HT1080 (cell line): ENCODE data around the gene MBOAT2. TPM values are rescaled to one million over a fixed set of nuclear protein-coding genes. Genes with fewer than 3 reads are reported as not detected.
"Not testable (repeated sequence)": the region's sequence is repeated elsewhere in the genome, so short reads cannot be mapped to it uniquely, and the experiment has no call there.

Source experiments
- DNase-seq: peaks from one replicate; pipeline ENCODE4 v3.0.0-alpha.2; 2015; ENCODE audit warnings: low read depth
- total RNA-seq: library from RNA; depleted of rRNA; stranded (reverse); fragments of >200 nt; shearing (Covaris generic); gene quantifications from 2 replicates; pipeline ENCODE4 v1.2.3, GENCODE V29; 2014

Gene MBOAT2
- total RNA-seq, 1 experiment from 2014 or later = 26.4 TPM

GRCh38 chr2:8993196-8993901, 10.1 kb downstream of the MBOAT2 start:
- DNase-seq = no peak

DNA sequence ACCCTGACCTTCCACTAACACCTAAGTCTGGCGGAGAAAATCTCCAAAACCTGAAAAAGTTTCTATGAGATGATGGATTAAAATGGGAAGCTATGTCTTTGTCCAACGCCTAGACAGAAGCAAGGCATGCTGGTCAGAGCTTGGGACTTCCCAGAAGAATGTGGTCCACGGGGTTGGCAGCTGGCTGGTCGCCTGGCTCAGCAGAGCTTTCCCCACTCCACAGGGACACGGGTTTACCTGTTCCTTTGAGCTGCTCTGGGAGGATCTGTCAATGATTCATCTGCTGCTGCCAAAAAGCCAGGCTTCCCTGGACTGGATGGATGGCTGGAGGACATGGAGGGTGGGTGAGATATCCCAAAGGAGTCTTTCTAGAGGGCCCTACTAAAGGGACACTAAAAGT, 10.8 kb downstream of the MBOAT2 start:
- no peak for DNase-seq

GRCh38 chr2:8989536-8990079, 13.9 kb downstream of the MBOAT2 start:
- DNase-seq = no peak

DNA sequence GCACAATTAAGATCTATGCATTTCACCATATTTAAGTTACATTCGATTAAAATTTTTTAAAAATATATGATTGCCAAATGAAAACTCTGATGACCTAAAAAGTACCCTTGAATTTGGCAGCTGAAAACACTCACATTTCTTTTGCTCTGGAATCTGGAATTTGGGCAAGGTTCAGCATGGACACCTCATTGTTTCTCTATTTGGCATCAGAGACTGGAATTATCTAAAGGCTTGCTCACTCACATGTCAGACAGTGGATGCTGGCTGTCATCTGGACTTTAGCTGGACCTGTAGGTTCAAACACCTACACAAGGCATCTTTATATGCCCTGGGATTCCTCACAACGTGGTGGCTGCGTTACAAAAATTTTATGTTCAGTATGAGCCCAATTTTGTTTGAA, 16.1 kb downstream of the MBOAT2 start:
- DNase-seq = no peak

GRCh38 chr2:8986327-8986976, 17.0 kb downstream of the MBOAT2 start:
- DNase-seq = peak; percentile 23

DNA sequence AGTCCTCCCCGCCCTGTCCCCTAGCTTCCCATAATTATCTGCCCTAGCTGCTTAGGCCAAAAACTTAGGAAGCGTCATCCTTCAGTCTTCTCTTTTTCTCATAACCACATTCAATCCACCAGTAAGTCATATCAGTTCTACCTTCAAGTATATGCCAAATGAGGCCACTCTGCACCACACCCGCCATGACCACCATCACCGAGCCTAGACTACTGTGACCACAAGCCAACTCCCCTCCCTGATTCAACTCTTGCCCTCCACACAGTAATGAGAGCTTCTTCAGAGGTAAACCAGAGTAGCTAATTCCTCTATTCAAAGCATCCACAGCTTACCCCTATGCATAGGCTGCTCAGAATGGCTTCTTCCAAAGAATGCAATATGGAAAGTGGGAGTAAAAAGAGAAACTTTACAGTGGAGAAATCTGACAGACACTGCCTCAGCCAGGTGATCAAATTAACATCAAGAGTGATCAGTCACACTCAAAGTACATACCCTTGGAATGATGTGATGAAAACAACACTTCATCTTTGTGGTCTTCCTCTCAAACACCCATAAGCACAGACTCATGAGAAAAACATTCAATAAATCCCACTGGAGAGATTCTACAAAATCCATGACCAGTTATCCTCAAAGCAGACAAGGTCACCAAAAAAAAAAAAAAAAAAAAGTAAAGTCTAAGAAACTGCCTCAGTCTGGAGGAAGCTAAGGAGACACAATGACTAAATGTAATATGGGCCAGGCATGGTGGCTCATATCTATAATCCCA, 17.7 kb downstream of the MBOAT2 start:
- peak; percentile 89 for DNase-seq

DNA sequence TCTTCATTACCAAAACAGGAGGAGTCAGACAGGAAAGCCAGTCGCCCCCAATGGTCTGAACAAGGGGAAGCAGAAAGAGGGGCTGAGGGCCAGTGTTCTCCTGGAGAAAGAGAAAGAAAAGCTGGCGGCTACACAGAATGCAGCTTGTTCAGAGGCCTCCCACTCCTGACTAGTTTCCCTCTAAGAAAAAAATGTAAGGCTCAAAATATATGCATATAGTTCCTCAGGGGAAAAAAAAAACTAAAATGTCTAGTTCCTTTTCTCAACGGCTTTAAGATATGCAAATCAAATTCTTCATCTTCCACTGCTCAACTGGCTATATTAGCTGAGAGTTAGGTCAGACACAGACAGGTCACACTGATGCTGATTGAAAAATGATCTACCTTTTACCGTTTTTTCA, 18.6 kb downstream of the MBOAT2 start:
- DNase-seq = no peak

GRCh38 chr2:8984157-8984556, 19.3 kb downstream of the MBOAT2 start:
- DNase-seq = peak; percentile 42

GRCh38 chr2:8983571-8983970, 19.9 kb downstream of the MBOAT2 start:
- DNase-seq = no peak

DNA sequence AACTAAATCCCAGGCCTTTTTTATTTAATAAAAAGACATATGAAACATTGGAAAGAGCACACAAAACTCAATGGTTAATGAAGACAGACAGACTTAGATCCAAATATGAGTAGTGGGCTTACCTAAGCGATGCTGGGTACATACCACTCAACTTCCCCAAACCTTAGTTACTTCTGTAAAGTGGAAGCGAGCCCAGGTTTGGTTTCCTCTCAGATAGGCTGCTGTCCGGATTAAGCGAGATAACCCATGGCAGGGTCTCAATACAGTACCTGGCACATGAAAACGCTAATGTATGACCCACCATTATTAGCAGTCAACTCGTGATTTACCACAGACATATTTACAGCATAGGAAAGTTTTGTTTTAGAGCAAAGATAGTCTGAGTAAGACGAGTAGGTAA, 21.6 kb downstream of the MBOAT2 start:
- no peak for DNase-seq

DNA sequence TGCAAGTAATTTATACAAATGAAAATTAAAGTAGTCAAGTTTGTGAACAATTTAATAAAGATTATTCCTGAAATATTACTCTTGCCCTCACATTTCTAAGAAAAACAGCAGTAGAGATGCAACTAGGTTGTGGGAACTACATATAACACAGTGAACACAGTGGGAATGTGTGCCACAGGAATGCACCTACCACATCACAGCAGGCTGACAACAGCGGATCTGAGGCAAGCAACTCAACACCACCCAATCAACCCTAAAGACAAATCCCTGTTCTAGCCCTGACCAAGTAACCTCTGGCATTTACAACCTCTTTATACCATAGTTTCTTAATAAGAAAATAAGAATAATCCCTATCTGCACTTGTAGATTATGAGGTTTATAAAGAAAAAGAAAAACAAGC, 23.4 kb downstream of the MBOAT2 start:
- DNase-seq = no peak

GRCh38 chr2:8977758-8978157, 25.7 kb downstream of the MBOAT2 start:
- DNase-seq = no peak

DNA sequence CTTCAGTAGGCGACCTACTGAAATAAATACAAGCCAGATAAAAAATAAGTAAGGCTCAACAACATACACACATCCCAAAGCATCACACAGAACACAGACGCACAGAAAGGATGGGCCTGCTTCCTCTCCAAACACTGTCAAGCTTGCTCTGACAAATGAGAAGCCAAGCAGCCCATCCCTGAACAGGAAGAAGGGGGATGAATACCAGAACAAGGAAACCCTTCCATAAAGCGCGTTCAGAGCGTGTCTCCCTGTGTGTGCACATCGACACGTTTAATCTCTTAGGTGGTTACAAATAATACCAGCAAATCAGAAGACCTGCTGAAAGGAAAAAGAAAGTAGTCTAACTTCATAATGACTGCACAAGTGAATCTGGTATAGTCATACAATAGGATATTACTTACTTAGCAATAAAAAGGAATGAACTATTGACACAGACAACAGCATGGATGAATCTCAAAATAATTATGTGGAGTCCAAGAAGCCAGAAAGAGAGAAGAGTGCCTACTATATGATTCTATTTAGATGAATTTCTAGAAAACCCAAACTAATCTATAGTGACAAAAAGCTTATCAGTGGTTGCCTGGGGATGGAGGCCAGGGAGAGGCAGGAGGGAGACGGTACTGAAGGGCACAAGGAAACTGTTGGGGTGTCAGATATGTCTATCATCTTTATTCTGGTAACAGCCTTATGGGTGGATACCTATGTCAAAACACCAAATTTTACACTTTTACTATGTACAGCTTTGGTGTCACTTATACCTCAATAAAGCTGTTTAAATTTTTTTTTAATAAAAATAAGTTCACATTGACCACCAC, 26.8 kb downstream of the MBOAT2 start:
- DNase-seq = no peak

DNA sequence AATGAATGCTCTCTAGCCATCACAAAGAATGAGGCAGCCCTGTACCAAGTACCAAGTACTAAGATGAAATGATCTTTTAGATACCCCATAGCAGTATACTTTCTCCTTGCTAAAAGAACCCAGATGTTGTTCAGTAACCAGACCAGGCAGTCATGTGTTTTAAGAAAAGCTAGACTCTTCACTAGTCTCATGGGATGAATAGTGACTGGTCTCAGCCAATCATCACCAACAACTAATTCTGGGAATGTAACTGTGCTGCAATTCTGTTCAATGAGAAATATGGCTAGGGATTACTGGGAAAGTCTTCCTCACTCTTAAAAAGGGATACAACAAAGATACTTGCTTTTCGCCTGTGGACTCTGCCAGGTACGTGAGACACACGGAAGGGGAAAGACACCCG, 29.5 kb downstream of the MBOAT2 start:
- DNase-seq = no peak

GRCh38 chr2:8973017-8973416, 30.5 kb downstream of the MBOAT2 start:
- DNase-seq = not testable (repeated sequence)

DNA sequence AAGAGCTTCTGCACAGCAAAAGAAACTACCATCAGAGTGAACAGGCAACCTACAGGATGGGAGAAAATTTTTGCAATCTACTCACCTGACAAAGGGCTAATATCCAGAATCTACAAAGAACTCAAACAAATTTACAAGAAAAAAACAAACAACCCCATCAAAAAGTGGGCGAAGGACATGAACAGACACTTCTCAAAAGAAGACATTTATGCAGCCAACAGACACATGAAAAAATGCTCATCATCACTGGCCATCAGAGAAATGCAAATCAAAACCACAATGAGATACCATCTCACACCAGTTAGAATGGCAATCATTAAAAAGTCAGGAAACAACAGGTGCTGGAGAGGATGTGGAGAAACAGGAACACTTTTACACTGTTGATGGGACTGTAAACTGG, 30.9 kb downstream of the MBOAT2 start:
- not testable (repeated sequence) for DNase-seq

DNA sequence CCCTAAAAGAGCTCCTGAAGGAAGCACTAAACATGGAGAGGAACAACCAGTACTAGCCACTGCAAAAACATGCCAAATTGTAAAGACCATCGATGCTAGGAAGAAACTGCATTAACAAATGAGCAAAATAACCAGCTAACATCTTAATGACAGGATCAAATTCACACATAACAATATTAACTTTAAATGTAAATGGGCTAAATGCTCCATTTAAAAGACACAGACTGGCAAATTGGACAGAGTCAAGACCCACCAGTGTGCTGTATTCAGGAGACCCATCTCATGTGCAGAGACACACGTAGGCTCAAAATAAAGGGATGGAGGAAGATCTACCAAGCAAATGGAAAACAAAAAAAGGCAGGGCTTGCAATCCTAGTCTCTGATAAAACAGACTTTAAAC, 34.1 kb downstream of the MBOAT2 start:
- not testable (repeated sequence) for DNase-seq

DNA sequence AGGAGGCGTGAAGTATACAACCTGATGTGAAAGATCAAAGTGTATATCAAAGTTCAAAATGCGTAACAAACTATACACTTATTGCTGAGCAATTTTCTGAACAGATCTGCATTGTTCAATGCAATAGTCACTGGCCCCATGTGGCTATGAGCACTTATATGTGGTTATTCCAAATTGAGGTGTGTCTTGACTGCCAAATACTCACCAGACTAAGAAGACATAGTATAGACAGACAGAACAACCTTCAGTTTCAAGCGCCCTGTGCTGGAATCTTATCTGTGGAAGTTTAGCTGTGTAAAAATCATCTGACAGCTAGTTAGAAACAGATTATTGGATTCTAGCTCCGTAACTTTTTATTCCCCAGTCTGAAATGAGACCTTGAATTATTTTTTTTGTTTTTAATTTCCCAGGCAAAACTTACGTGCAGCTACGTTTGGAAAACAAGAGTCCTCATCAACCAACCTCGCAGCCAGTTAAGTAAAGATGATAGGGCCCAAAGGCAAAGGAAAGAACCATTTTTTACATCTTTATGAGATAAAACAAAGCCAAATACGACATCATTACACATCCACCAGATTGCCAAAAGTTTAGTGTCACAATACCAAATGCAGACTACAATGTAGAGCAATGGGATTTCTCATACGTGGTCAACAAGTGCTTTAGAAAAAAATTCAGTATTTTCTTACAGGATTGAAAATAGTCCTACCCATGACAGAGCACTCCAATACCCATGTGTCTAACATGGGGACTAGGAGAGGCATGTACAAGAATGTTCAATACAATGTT, 37.2 kb downstream of the MBOAT2 start:
- no peak for DNase-seq

DNA sequence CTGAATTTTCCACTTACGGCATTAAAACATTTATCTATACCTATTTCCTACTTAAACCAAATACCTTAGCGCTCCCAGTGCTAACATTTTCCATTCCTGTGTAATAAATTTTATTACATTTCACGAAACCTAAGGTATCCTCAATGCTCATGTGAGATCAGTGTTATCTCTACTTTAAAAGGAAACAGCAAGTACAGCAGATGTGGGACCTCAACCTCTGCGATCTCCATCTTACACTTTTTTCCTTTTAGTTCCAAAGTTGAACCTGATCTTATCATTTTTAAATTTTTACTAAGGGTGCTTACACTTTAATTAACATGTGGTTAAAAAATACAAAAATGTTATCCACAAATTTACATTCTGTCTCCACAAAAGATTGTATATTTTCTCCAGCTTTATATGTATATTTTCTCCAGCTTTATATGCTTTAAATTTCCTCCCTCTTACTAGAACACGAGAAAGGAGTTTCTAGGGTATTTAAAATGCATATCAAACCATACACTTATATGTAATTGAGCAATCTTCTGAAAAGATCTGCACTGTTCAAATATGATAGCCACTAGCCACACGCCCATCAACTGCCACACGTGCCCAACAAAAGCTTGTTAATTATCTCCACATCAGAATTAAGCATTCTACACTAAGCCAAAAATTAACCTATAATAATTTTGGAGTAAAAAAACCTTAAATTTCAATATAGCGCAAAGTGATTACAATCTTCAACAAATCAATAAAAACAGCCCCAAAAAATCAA, 38.1 kb downstream of the MBOAT2 start:
- no peak for DNase-seq

DNA sequence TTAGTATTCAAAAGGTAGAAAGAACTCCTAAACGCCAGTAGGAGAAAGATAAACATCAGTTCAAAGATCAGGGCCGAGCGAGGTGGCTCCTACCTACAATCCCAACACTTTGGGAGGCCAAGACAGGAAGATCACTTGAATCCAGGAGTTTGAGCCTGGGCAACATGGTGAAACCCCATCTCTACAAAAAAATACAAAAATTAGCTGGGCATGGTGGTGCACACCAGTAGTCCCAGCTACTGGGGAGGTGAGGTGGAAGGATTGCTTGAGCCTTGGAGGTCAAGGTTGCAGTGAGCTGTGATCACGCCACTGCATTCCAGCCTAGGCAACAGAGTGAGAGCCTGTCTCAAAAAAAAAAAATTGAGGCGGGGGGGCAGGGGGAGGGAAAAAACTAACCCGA, 40.6 kb downstream of the MBOAT2 start:
- no peak for DNase-seq
